ENCODE measurements around the gene AQP6.
A peak's percentile ranks its signal among the peaks of the same experiment; 100 is the strongest.

AQP6 gene

DNA sequence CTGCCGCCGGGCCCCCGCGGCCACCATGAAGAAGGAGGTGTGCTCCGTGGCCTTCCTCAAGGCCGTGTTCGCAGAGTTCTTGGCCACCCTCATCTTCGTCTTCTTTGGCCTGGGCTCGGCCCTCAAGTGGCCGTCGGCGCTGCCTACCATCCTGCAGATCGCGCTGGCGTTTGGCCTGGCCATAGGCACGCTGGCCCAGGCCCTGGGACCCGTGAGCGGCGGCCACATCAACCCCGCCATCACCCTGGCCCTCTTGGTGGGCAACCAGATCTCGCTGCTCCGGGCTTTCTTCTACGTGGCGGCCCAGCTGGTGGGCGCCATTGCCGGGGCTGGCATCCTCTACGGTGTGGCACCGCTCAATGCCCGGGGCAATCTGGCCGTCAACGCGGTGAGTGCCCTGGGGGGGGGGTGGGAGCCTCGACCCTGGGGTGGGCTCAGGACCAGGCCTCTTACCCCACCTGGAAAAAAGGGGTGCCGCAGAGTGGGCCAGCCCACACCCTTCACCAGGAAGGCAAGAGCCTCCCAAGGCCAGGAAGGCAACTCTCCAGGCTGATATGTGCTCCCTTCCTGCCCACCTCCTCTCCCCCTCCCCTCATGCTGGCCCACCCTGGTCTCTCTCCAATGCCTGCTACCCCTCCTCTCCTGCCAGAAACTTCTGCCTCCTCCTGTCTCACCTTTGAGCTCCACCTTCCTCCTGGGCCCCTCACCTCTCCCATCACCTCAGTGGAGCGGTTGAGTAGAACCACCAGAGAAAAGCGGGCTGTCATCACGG, 10.6 kb upstream of the AQP6 start:
- no peak for DNase-seq (ENCODE audit: low read depth)
- no peak overlapping the region for H3K4me3 ChIP-seq (ENCODE audit: low read length)
- TF ChIP-seq, protein P1, sequence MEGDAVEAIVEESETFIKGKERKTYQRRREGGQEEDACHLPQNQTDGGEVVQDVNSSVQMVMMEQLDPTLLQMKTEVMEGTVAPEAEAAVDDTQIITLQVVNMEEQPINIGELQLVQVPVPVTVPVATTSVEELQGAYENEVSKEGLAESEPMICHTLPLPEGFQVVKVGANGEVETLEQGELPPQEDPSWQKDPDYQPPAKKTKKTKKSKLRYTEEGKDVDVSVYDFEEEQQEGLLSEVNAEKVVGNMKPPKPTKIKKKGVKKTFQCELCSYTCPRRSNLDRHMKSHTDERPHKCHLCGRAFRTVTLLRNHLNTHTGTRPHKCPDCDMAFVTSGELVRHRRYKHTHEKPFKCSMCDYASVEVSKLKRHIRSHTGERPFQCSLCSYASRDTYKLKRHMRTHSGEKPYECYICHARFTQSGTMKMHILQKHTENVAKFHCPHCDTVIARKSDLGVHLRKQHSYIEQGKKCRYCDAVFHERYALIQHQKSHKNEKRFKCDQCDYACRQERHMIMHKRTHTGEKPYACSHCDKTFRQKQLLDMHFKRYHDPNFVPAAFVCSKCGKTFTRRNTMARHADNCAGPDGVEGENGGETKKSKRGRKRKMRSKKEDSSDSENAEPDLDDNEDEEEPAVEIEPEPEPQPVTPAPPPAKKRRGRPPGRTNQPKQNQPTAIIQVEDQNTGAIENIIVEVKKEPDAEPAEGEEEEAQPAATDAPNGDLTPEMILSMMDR (IDR thresholded peaks at IDR 0.05; ENCODE audit: insufficient read depth, low read depth, low read length, missing control alignments), result no peak

DNA sequence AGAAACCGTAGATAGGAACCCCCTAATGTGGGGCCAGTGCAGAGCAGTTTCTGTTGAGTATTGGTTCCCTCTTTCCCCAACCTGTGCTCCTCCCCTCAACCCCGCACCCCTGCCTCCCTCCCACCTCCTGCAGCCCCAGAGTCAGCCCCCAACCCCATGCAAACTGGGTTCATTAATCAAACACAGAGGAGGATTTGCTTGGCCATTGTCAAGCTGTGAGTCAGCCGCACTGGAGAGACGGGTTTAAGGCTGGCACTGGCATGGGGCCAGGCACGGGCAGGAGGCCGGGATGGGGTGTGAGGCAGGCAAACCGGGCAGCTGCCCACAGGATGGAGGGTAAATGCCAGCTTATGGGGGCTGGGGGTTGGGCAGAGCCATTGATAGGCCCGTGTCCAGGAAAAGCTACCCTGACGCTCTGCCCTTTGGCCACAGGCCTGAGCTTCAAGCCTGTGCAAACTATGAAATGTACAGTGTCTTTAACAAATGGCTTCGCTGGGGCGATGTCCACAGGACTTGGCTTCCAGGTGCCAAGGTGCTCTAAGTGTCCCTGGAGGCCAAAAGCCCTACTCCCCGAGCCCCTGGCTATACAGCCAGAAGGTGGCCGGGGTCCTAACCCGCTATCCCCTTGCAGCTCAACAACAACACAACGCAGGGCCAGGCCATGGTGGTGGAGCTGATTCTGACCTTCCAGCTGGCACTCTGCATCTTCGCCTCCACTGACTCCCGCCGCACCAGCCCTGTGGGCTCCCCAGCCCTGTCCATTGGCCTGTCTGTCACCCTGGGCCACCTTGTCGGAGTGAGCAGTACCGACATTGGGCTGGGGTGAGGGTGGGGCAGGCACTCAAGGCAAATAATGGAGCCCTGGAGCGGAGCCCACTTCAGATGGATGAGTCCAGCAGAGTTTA, 9.6 kb upstream of the AQP6 start:
- TF ChIP-seq, protein P1 (IDR thresholded peaks at IDR 0.05; ENCODE audit: insufficient read depth, low read depth, low read length, missing control alignments), result no peak
- H3K4me3 ChIP-seq (ENCODE audit: low read length), result no peak overlapping the region
- DNase-seq (ENCODE audit: low read depth), result peak; percentile 90

- H3K4me3 ChIP-seq (ENCODE audit: low read length), result no peak overlapping the region
- TF ChIP-seq, protein P1 (IDR thresholded peaks at IDR 0.05; ENCODE audit: insufficient read depth, low read depth, low read length, missing control alignments), result no peak
- no peak for DNase-seq (ENCODE audit: low read depth)
These were observed 8.6 kb upstream of the AQP6 start for GRCh38 chr12:49963976-49964815.

DNA sequence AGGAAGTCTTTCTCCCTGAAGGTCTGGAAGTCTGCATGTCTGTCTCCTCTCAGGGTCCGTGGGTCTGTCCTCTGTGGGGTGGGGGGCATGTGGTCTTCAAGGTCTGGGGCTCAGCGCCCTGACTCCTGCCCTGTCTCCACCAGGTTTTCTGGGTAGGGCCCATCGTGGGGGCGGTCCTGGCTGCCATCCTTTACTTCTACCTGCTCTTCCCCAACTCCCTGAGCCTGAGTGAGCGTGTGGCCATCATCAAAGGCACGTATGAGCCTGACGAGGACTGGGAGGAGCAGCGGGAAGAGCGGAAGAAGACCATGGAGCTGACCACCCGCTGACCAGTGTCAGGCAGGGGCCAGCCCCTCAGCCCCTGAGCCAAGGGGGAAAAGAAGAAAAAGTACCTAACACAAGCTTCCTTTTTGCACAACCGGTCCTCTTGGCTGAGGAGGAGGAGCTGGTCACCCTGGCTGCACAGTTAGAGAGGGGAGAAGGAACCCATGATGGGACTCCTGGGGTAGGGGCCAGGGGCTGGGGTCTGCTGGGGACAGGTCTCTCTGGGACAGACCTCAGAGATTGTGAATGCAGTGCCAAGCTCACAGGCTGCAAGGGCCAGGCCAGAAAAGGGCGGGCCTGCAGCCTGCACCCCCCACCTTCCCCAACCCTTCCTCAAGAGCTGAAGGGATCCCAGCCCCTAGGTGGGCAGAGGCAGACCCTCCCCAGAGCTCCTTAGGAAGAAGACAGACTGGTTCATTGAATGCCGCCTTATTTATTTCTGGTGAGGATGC, 7.7 kb upstream of the AQP6 start:
- no peak for DNase-seq (ENCODE audit: low read depth)
- no peak overlapping the region for H3K4me3 ChIP-seq (ENCODE audit: low read length)
- TF ChIP-seq, protein P1 (IDR thresholded peaks at IDR 0.05; ENCODE audit: insufficient read depth, low read depth, low read length, missing control alignments), result no peak

- no peak overlapping the region for H3K4me3 ChIP-seq (ENCODE audit: low read length)
These were observed 6.9 kb upstream of the AQP6 start for GRCh38 chr12:49965836-49966235.

More at GRCh38 chr12:49965836-49966235, 6.9 kb upstream of the AQP6 start:
- no peak for DNase-seq (ENCODE audit: low read depth)
- TF ChIP-seq, protein P1 (IDR thresholded peaks at IDR 0.05; ENCODE audit: insufficient read depth, low read depth, low read length, missing control alignments), result no peak

Data from epithelial cell of esophagus (primary cell).